A673 (cell line): Measurements from ENCODE around the gene MBD3L4. TPM values are rescaled to one million over a fixed set of nuclear protein-coding genes. Genes with fewer than 3 reads are reported as not detected.

ENCODE experiments used
- BruUV-seq: library from RNA; stranded (reverse); fragments of 400-500 nt; replicated peaks from 2 replicates; lab custom pipeline; 2021; lab: Mats Ljungman, UMichigan
- CTCF ChIA-PET: fragments of 300-600 bp; sonication (Branson Sonifier 250); formaldehyde crosslinking; loops from one replicate; lab custom pipeline; 2022; ENCODE audit warnings: antibody characterized with exemption; lab: Charles Lee
- POLR2A ChIA-PET: fragments of 300-600 bp; sonication (Branson Sonifier 250); formaldehyde crosslinking; loops from one replicate; lab custom pipeline; 2022; ENCODE audit warnings: antibody characterized with exemption; ENCODE audit not compliant: low non-redundant PET; lab: Charles Lee
- DNase-seq: peaks from one replicate; pipeline ENCODE4 v3.0.0-alpha.2; 2015; ENCODE audit warnings: low spot score
- H3K27ac ChIP-seq: fragments of 200-600 bp; sonication (generic); 2 replicates; pipeline ENCODE4 v1.5.1; 2016; ENCODE audit warnings: mixed run types, low read depth, mild to moderate bottlenecking, mixed read lengths, antibody characterized with exemption, low read length; ENCODE audit not compliant: poor library complexity, severe bottlenecking
- H3K27me3 ChIP-seq: fragments of 200-600 bp; sonication (generic); replicated peaks from 2 replicates; pipeline ENCODE4 v1.6.1; 2017; ENCODE audit warnings: mixed run types, low read depth, mild to moderate bottlenecking, mixed read lengths, antibody characterized with exemption, low read length; ENCODE audit not compliant: insufficient read depth, poor library complexity
- H3K36me3 ChIP-seq: fragments of 200-600 bp; sonication (generic); 2 replicates; pipeline ENCODE4 v1.6.1; 2016; ENCODE audit warnings: mixed run types, mild to moderate bottlenecking, mixed read lengths, antibody characterized with exemption, low read length; ENCODE audit not compliant: insufficient read depth, poor library complexity, severe bottlenecking
- H3K4me1 ChIP-seq: fragments of 200-600 bp; sonication (generic); 2 replicates; pipeline ENCODE4 v1.6.1; 2017; ENCODE audit warnings: mixed run types, mild to moderate bottlenecking, mixed read lengths, antibody characterized with exemption, low read length; ENCODE audit not compliant: insufficient read depth, poor library complexity, severe bottlenecking
- H3K4me3 ChIP-seq: fragments of 200-600 bp; sonication (generic); 2 replicates; pipeline ENCODE4 v1.5.1; 2016; ENCODE audit warnings: low read depth, mixed run types, mild to moderate bottlenecking, mixed read lengths, low read length; ENCODE audit not compliant: poor library complexity, severe bottlenecking
- H3K9me3 ChIP-seq: fragments of 200-600 bp; sonication (generic); 2 replicates; pipeline ENCODE4 v1.6.1; 2016; ENCODE audit warnings: mixed run types, low read depth, mild to moderate bottlenecking, mixed read lengths, antibody characterized with exemption, low read length; ENCODE audit not compliant: poor library complexity, severe bottlenecking
- EZH2 ChIP-seq: fragments of 200-600 bp; sonication (generic); IDR thresholded peaks from 2 replicates; pipeline ENCODE4 v1.6.1; 2017; ENCODE audit warnings: borderline replicate concordance, low read depth, mild to moderate bottlenecking, mixed read lengths, antibody characterized with exemption, low read length; ENCODE audit not compliant: poor library complexity, severe bottlenecking
- intact Hi-C: fragments of 100-400 bp; cut with micrococcal nuclease; formaldehyde crosslinking; loops from one replicate; pipeline ENCODE4 v1.10.0; 2022; ENCODE audit not compliant: unreplicated experiment
- total RNA-seq: library from RNA; stranded (reverse); gene quantifications from 2 replicates; pipeline ENCODE4 v1.2.3, GENCODE V29; 2021
- TF ChIP-seq, protein P1 (sequence below): fragments of 300-800, 200-600 bp; sonication (generic); conservative IDR thresholded peaks from 2 replicates; pipeline ENCODE4 v1.5.1; 2017; ENCODE audit warnings: low read depth, mild to moderate bottlenecking, antibody characterized with exemption, low read length, moderate library complexity, mixed read lengths

Gene MBD3L4
- total RNA-seq, 1 experiment from 2014 or later, result not detected

DNA sequence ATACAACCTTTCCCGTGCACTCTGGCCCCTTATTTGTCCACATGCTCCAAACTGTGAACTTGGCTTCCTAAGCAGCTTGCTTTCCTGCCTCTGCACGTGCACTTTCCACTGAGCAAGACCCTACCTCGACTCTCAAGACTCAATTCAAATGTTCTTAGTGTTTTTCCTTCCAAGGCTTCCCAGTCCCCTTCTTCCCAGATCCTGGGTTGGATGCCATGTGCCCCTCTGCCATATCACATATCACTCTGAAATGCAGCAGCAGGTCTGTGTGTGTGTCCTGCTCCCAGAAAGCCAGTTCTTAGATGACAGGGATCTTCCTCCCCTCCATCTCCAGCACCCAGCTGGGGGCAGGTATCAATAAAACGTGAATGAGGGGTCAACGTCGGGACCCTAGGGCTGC lies 32.6 kb upstream of the MBD3L4 start:
- H3K9me3 ChIP-seq, result peaks cover 9% of the 10 kb centered on the region
- ChIA-PET POLR2A (no interaction called here), CTCF (no interaction called here)
- no peaks in the 10 kb centered on the region for H3K27me3 ChIP-seq
- TF ChIP-seq EZH2, result no peak
- TF ChIP-seq, protein P1, sequence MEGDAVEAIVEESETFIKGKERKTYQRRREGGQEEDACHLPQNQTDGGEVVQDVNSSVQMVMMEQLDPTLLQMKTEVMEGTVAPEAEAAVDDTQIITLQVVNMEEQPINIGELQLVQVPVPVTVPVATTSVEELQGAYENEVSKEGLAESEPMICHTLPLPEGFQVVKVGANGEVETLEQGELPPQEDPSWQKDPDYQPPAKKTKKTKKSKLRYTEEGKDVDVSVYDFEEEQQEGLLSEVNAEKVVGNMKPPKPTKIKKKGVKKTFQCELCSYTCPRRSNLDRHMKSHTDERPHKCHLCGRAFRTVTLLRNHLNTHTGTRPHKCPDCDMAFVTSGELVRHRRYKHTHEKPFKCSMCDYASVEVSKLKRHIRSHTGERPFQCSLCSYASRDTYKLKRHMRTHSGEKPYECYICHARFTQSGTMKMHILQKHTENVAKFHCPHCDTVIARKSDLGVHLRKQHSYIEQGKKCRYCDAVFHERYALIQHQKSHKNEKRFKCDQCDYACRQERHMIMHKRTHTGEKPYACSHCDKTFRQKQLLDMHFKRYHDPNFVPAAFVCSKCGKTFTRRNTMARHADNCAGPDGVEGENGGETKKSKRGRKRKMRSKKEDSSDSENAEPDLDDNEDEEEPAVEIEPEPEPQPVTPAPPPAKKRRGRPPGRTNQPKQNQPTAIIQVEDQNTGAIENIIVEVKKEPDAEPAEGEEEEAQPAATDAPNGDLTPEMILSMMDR, result no peak
- BruUV-seq, result no TSS peak
- no peaks in the 10 kb centered on the region for H3K4me1 ChIP-seq
- H3K27ac ChIP-seq, result no peak overlapping the region
- DNase-seq, result no peak
- H3K4me3 ChIP-seq, result no peak overlapping the region
- intact Hi-C loops, result no loop called here
- H3K36me3 ChIP-seq, result peaks cover 58% of the 10 kb centered on the region

DNA sequence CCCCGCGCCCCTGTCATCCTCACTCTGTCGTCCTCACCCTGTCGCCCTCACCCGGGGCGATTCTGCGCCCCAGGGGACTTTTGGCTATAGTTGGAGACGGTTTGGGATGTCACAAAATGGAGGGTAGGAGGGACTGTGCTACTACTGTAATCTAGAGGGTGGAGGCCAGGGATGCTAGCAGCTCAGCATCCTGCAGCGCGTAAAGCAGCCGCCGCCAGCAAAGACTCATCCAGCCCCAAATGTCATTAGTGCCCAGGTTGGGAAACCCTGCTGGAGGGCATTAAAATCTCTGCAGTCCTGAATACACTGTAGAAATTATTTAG lies 29.9 kb upstream of the MBD3L4 start:
- TF ChIP-seq EZH2, result no peak
- TF ChIP-seq, protein P1, result no peak
- Histone ChIP-seq H3K27ac (peak overlapping the region; percentile 83), H3K4me3 (peak overlapping the region; percentile 77), H3K9me3 (no peaks in the 10 kb centered on the region), H3K27me3 (no peaks in the 10 kb centered on the region), H3K36me3 (peaks cover 32% of the 10 kb centered on the region), H3K4me1 (no peaks in the 10 kb centered on the region)
- no TSS peak for BruUV-seq
- intact Hi-C loops, result no loop called here
- POLR2A ChIA-PET, result no interaction called here
- CTCF ChIA-PET, result interaction anchor here (0.7 kb wide), 1 partner anchor 170 kb away, joined by 5 read pairs; no protein-coding TSS in a partner anchor
- DNase-seq, result no peak

DNA sequence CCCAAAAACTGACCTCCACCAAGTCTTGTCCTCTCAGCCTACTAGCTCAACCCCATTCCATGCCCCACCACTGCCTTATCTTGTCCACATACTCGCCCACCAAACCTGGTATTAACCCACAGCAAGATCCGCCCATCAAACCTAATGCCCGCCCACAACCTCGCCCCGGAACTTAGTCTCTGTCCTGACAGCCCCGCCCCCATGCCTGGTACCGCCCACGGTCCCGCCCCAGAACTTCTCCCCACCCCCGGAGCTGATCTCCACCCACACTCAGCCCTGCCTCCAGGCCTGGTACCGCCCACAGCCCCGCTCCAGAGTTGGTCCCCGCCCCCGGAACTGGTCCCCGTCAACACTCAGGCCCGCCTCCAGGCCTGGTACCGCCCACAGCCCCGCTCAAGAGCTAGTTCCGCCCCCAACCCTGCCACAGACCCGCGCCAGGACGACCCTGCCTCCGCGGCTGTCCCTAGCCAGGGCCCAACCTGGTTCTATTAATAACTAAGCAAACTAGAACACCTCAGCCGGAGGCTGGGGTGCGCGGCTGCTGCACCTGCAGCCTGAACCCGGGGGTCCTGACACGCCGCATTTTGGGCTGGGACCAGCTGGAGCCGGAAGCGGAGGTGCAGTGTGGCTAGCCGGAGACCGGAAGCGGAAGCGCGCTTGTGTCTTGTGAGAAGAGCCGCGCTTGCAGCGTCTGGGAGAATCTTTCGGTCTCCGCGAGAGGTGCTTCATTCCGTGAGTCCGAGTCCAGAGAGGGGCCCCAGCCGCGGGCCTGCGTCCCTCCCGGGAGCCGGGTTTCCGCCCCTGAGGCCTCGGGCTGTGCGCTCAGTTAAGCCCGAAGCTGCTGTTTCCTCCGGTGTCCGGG lies 29.3 kb upstream of the MBD3L4 start, which contains the start of gene ZNF557:
ZNF557 (plus strand) TSS at position 662 of the 862 bp plus-strand sequence. CDS start 5,372 bp downstream, outside the sequence.
- BruUV-seq, result no TSS peak
- TF ChIP-seq, protein P1, result no peak
- TF ChIP-seq EZH2, result no peak

More for the DNA sequence above, 29.3 kb upstream of the MBD3L4 start, which contains the start of gene ZNF557:
- no peaks in the 10 kb centered on the region for H3K9me3 ChIP-seq
- peak within 1 kb of the TSS; percentile 77 for H3K4me3 ChIP-seq
- peak; percentile 98 for DNase-seq
- CTCF ChIA-PET, result interaction anchor here (0.6 to 0.7 kb wide), 4 partner anchors 170 to 520 kb away, joined by 3 to 6 read pairs (median 4); no protein-coding TSS in a partner anchor
- H3K4me1 ChIP-seq, result no peaks in the 10 kb centered on the region
- POLR2A ChIA-PET, result interaction anchor here (0.5 to 0.7 kb wide), 2 partner anchors 33 to 89 kb away, joined by 3 to 7 read pairs; no protein-coding TSS in a partner anchor
- no peaks in the 10 kb centered on the region for H3K27me3 ChIP-seq
- intact Hi-C loops, result no loop called here
- peaks cover 27% of the 10 kb centered on the region for H3K36me3 ChIP-seq
- peak within 1 kb of the TSS; percentile 83 for H3K27ac ChIP-seq
